NOMO-1 treated with dmso at 0.1 percent for 144 hours (cell line): ENCODE measurements around the gene PTGES3L.

Experiments
- DNase-seq: peaks from one replicate; lab custom pipeline; 2025; ENCODE audit not compliant: unreplicated experiment; lab: John Stamatoyannopoulos, UW

PTGES3L gene

GRCh38 chr17:42979511-42980273, at the start of gene PTGES3L:
Gene PTGES3L, minus strand, starts transcription at chr17:42980080. Its CDS starts 27 bp downstream, at chr17:42980053.
- no peak for DNase-seq

- no peak for DNase-seq
Observed at GRCh38 chr17:43028221-43028861, 48.5 kb upstream of the PTGES3L start.

GRCh38 chr17:43027091-43028032, 47.5 kb upstream of the PTGES3L start:
- DNase-seq, result no peak

GRCh38 chr17:43026595-43026994, 46.7 kb upstream of the PTGES3L start:
- no peak for DNase-seq

GRCh38 chr17:43025766-43026537, 46.1 kb upstream of the PTGES3L start:
- DNase-seq, result no peak

- no peak for DNase-seq
Observed at GRCh38 chr17:43025290-43025657, 45.4 kb upstream of the PTGES3L start.

GRCh38 chr17:43024407-43025289, 44.8 kb upstream of the PTGES3L start, which contains the start of gene RND2:
Gene RND2, plus strand, starts transcription at chr17:43025231. Its CDS starts 117 bp downstream, at chr17:43025348.
- peak; percentile 86 for DNase-seq

GRCh38 chr17:43021741-43022512, 42.0 kb upstream of the PTGES3L start, which contains the start of gene VAT1:
Gene VAT1, minus strand, starts transcription at chr17:43022385. Its CDS starts 63 bp downstream, at chr17:43022322.
- DNase-seq, result peak; percentile 65

- DNase-seq, result no peak
Observed at GRCh38 chr17:43020789-43021740, 41.2 kb upstream of the PTGES3L start.

- no peak for DNase-seq
Observed at GRCh38 chr17:43020030-43020621, 40.2 kb upstream of the PTGES3L start.

GRCh38 chr17:43019418-43019817, 39.5 kb upstream of the PTGES3L start:
- DNase-seq, result no peak

GRCh38 chr17:43018932-43019331, 39.1 kb upstream of the PTGES3L start:
- DNase-seq, result peak; percentile 54

- no peak for DNase-seq
Observed at GRCh38 chr17:43018008-43018853, 38.4 kb upstream of the PTGES3L start.

- no peak for DNase-seq
Observed at GRCh38 chr17:43016216-43016615, 36.3 kb upstream of the PTGES3L start.

GRCh38 chr17:43015579-43015978, 35.7 kb upstream of the PTGES3L start:
- no peak for DNase-seq
